Glutamatergic neuron (in vitro differentiated cells): Measurements from ENCODE around the gene ALG3. TPM values are rescaled to one million over a fixed set of nuclear protein-coding genes. Genes with fewer than 3 reads are reported as not detected.

Experiments
- DNase-seq: peaks from one replicate; pipeline ENCODE4 v3.0.0; 2022
- H3K27ac Mint-ChIP-seq: one replicate; pipeline ENCODE4 v1.8.0; 2020; ENCODE audit warnings: mild to moderate bottlenecking, mixed read lengths, inconsistent platforms; ENCODE audit not compliant: unreplicated experiment
- H3K27me3 Mint-ChIP-seq: one replicate; pipeline ENCODE4 v1.8.0; 2020; ENCODE audit warnings: mild to moderate bottlenecking, moderate library complexity, mixed read lengths, inconsistent platforms; ENCODE audit not compliant: unreplicated experiment
- H3K36me3 Mint-ChIP-seq: one replicate; pipeline ENCODE4 v1.8.0; 2020; ENCODE audit warnings: mild to moderate bottlenecking, mixed read lengths, inconsistent platforms; ENCODE audit not compliant: unreplicated experiment
- H3K4me1 Mint-ChIP-seq: one replicate; pipeline ENCODE4 v1.8.0; 2020; ENCODE audit warnings: mild to moderate bottlenecking, low read depth, mixed read lengths, inconsistent platforms; ENCODE audit not compliant: unreplicated experiment
- H3K4me3 Mint-ChIP-seq: one replicate; pipeline ENCODE4 v1.8.0; 2020; ENCODE audit warnings: mild to moderate bottlenecking, mixed read lengths, inconsistent platforms; ENCODE audit not compliant: unreplicated experiment
- H3K9me3 Mint-ChIP-seq: one replicate; pipeline ENCODE4 v1.8.0; 2020; ENCODE audit warnings: mild to moderate bottlenecking, moderate library complexity, mixed read lengths, inconsistent platforms; ENCODE audit not compliant: unreplicated experiment
- total RNA-seq: library from RNA; stranded (reverse); fragmentation: NEBNext Ultra II Directional; extraction: Animal tissue kit (Norgen Biotek cat#: 25700); gene quantifications from one replicate; pipeline ENCODE4 v1.2.1, GENCODE V29; 2021; ENCODE audit not compliant: unreplicated experiment
- TF ChIP-seq, protein P1 (sequence below): fragments of 200-600 bp; sonication (generic); IDR thresholded peaks from one replicate; pipeline ENCODE4 v1.5.0; 2021; ENCODE audit not compliant: partially characterized antibody, unreplicated experiment

The ALG3 gene
- total RNA-seq, 1 donor from 2014 or later: 26.5 TPM

DNA sequence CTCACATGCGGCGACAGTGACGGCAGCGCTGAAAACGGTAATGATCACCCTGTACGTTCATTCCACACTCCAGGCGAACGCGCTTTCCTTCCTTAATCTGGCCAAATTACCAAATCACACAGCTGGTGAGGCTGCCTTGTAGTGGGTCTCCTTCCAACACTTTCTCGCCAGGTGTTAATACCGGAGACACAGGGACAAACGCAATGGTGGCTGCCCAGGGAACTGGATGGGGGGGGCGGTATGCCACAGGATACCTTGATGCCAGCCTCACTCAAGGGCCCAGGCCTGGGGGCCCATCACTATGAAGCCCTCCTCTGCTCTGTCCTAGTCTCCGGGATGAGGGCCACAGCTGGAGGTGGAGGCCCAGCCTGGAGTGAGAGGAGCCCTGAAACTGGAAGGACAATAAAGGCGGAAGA, 14.0 kb upstream of the ALG3 start:
- H3K27ac Mint-ChIP-seq: no peak overlapping the region
- no peak for DNase-seq
- peaks cover 5% of the 10 kb centered on the region for H3K36me3 Mint-ChIP-seq
- H3K4me3 Mint-ChIP-seq: peak overlapping the region; percentile 91
- TF ChIP-seq, protein P1, sequence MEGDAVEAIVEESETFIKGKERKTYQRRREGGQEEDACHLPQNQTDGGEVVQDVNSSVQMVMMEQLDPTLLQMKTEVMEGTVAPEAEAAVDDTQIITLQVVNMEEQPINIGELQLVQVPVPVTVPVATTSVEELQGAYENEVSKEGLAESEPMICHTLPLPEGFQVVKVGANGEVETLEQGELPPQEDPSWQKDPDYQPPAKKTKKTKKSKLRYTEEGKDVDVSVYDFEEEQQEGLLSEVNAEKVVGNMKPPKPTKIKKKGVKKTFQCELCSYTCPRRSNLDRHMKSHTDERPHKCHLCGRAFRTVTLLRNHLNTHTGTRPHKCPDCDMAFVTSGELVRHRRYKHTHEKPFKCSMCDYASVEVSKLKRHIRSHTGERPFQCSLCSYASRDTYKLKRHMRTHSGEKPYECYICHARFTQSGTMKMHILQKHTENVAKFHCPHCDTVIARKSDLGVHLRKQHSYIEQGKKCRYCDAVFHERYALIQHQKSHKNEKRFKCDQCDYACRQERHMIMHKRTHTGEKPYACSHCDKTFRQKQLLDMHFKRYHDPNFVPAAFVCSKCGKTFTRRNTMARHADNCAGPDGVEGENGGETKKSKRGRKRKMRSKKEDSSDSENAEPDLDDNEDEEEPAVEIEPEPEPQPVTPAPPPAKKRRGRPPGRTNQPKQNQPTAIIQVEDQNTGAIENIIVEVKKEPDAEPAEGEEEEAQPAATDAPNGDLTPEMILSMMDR: no peak
- peaks cover 25% of the 10 kb centered on the region for H3K27me3 Mint-ChIP-seq
- peaks cover 6% of the 10 kb centered on the region for H3K4me1 Mint-ChIP-seq
- H3K9me3 Mint-ChIP-seq: peaks cover 18% of the 10 kb centered on the region

DNA sequence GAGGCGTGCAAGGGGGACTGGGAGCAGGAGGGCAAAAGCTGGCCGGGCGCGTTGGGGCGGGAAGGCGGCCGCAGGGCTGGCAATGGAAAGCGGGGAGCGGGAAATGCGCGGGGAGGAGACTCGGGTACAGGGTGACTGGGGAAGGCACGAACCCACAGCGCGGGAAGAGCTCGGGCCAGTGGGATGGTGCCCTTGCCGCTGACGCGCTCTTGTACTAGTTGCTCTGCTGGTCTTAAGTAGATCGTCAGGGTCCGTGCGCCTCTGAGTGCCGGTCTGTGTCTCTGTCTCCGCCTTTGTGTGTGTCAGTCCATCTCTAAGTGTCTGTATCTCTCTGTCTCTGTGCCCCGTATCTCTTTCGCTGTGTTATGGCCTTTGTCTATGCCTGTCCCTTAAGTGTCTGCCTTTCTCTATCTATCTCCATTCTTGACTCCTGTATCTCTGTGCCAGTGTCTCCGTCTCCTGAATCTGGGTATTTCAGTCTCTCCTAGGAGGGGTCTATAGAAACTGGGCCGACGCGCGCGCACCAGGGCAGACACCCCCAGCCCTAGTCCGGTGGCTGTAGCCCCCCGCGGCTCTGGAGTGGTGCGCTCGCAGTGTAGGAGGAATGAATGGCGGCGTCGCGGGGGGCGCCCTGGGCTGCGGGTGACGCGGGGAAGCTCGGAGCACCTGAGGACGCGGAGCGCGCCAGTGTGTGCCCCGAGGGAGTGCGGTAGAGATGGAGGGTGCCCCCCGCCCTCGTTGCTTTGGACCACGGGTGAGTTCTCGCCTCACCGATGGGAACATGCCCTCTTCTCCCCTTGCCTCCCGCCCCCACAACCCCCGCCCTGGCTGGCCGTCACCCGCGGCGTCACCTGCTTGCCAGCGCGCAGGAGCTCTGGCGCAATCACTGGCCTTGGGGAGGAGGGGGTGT, 13.3 kb upstream of the ALG3 start:
- Mint-ChIP-seq H3K36me3 (peaks cover 5% of the 10 kb centered on the region), H3K4me3 (peak overlapping the region; percentile 91), H3K9me3 (peaks cover 20% of the 10 kb centered on the region), H3K27me3 (peaks cover 31% of the 10 kb centered on the region), H3K4me1 (peaks cover 6% of the 10 kb centered on the region), H3K27ac (peak overlapping the region; percentile 25)
- TF ChIP-seq, protein P1: no peak
- peak; percentile 39 for DNase-seq

- Mint-ChIP-seq H3K27ac (peak within 1 kb of the TSS; percentile 74), H3K36me3 (peaks cover 5% of the 10 kb centered on the region), H3K9me3 (peaks cover 20% of the 10 kb centered on the region), H3K27me3 (peaks cover 31% of the 10 kb centered on the region), H3K4me1 (peaks cover 6% of the 10 kb centered on the region), H3K4me3 (peak within 1 kb of the TSS; percentile 91)
- DNase-seq: peak; percentile 87
- TF ChIP-seq, protein P1: no peak
Measured at GRCh38 chr3:184261270-184261853, 12.6 kb upstream of the ALG3 start, which contains the start of gene CAMK2N2. Gene CAMK2N2 (minus strand): TSS chr3:184261553. CDS start chr3:184261285, 268 bp downstream.

GRCh38 chr3:184260724-184261269, 12.0 kb upstream of the ALG3 start:
- Mint-ChIP-seq H3K4me3 (peak overlapping the region; percentile 91), H3K9me3 (peaks cover 20% of the 10 kb centered on the region), H3K27ac (peak overlapping the region; percentile 74), H3K27me3 (peaks cover 31% of the 10 kb centered on the region), H3K4me1 (peaks cover 6% of the 10 kb centered on the region), H3K36me3 (peaks cover 5% of the 10 kb centered on the region)
- DNase-seq: no peak
- TF ChIP-seq, protein P1: no peak
